OCI-LY1 (cell line): Measurements from ENCODE around the gene MYZAP.

Source experiments
- EZH2 ChIP-seq: fragments of 200-600 bp; sonication (generic), shearing (Covaris generic); IDR thresholded peaks from 2 replicates; pipeline ENCODE4 v1.8.0; 2017; ENCODE audit warnings: borderline replicate concordance, mixed run types, mild to moderate bottlenecking, antibody characterized with exemption, low read length, moderate library complexity, mixed read lengths
- TF ChIP-seq, protein P1 (sequence below): fragments of 200-600 bp; sonication (generic), shearing (Covaris generic); IDR thresholded peaks from 2 replicates; pipeline ENCODE4 v1.5.1; 2017; ENCODE audit warnings: mild to moderate bottlenecking, antibody characterized with exemption, low read length, moderate library complexity, mixed read lengths

GRCh38 chr15:57591822-57592367, at the start of gene MYZAP:
- TF ChIP-seq, protein P1, sequence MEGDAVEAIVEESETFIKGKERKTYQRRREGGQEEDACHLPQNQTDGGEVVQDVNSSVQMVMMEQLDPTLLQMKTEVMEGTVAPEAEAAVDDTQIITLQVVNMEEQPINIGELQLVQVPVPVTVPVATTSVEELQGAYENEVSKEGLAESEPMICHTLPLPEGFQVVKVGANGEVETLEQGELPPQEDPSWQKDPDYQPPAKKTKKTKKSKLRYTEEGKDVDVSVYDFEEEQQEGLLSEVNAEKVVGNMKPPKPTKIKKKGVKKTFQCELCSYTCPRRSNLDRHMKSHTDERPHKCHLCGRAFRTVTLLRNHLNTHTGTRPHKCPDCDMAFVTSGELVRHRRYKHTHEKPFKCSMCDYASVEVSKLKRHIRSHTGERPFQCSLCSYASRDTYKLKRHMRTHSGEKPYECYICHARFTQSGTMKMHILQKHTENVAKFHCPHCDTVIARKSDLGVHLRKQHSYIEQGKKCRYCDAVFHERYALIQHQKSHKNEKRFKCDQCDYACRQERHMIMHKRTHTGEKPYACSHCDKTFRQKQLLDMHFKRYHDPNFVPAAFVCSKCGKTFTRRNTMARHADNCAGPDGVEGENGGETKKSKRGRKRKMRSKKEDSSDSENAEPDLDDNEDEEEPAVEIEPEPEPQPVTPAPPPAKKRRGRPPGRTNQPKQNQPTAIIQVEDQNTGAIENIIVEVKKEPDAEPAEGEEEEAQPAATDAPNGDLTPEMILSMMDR: no peak
- no peak for TF ChIP-seq EZH2
